Measurements from ENCODE around the gene RBM5.

Gene RBM5

GRCh38 chr3:50121072-50122032 is 32.6 kb downstream of the RBM5 start:
- in situ Hi-C loops (cut with MboI; ENCODE audit: low sequenced_read_pairs): no loop called here

- in situ Hi-C loops (cut with MboI; ENCODE audit: low sequenced_read_pairs): no loop called here
Measured at GRCh38 chr3:50122071-50122470, 33.4 kb downstream of the RBM5 start.

- in situ Hi-C loops (cut with MboI; ENCODE audit: low sequenced_read_pairs): no loop called here
Measured at GRCh38 chr3:50122661-50123391, 34.1 kb downstream of the RBM5 start.

GRCh38 chr3:50123394-50124051 is 34.8 kb downstream of the RBM5 start:
- in situ Hi-C loops (cut with MboI; ENCODE audit: low sequenced_read_pairs): no loop called here

DNA sequence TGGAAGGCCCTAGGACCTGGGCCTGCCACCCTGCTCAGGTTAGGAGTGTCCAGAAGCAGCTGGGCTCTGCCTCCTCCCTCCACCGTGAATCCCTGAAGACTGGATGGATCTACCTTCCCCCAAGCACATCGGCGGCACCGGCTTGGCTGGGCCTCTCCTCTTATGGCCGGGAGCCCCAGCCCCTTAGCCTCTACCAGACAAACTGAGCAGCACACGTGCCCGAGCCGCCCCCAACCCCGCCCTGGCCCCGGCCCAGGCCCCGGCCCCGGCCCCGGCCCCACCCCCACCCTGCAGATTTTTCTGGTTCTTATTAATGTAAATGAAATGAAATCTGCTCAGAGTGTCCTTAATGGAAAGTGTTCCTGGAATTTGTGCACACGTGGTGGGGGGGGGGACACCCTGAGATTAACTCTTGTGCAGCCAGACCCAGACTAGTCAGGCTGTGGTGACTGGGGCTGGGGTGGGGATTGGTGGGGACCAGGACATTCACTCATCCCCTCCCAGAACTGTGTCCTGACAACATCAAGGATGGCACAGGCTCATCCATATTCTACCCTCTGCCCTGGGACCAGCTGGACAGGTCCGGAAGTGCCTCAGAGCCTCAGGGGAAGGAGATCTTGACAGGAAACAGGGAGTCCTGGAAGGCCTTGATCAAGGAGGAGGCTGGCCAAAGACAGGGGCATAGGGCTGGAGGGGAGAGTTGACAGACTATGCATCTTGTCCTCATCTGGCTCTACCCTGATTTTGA is 35.5 kb downstream of the RBM5 start:
- in situ Hi-C loops (cut with MboI; ENCODE audit: low sequenced_read_pairs): no loop called here

- in situ Hi-C loops (cut with MboI; ENCODE audit: low sequenced_read_pairs): no loop called here
Measured at GRCh38 chr3:50124800-50125178, 36.1 kb downstream of the RBM5 start.

DNA sequence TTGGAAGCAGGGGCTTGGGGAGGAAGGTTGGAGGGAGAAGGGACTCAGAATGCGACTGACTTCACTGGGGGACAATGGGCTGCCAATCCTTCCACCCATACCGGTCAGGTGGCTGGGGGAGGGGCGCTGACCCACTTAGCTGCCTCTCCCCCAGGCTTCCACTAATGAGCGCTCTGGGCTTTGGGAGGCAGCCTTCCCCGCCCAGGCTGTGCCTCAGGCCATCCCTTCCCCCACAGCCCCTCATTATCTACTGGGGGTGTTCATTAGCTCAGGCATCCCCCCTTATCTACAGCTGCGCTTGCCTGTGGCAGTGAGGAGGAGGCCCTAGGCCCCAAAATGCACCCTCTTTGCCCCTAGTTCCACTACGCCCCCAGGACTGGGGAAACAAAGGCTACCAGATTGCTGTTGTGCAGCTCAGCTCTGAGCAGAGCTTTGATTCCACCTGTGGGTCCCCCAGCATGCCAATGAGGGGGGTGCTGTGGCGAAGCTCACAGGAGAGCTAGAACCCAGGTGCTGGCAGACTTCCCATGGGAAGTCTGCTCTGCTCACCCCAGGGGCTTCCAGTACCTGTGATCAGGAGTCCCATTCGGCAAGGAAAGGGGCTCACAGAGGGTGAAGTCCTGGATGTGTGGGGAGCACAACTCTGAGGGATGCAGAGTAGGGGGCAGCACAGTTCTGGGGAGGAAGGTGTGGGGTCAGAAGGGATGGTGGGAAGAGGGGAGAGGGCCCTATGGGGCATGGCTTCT is 37.0 kb downstream of the RBM5 start:
- in situ Hi-C loops (cut with MboI; ENCODE audit: low sequenced_read_pairs): no loop called here

- in situ Hi-C loops (cut with MboI; ENCODE audit: low sequenced_read_pairs): no loop called here
Measured at GRCh38 chr3:50126287-50127211, 37.8 kb downstream of the RBM5 start.

DNA sequence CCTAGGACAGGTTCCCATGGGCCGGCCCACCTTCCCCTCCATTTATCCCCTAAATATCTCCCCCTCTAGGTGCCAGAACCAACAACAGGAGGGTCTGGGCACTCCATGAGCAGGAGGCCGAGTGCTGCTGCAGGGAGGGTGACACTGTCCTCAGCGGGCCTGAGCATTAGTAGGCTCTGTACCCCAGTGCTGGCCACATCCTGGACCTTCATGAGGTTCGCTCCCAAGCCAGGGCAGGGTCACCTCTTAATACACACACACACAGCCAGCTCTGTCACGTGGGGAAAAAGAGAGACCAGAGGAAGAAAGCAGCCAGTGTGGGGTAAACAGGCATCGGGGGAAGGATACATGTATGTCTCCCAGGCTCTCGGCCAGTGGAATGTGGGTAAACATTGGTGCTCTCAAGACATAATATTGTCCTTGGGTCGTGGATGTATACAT is 38.6 kb downstream of the RBM5 start:
- in situ Hi-C loops (cut with MboI; ENCODE audit: low sequenced_read_pairs): no loop called here

- in situ Hi-C loops (cut with MboI; ENCODE audit: low sequenced_read_pairs): no loop called here
Measured at GRCh38 chr3:50128001-50128400, 39.3 kb downstream of the RBM5 start.

DNA sequence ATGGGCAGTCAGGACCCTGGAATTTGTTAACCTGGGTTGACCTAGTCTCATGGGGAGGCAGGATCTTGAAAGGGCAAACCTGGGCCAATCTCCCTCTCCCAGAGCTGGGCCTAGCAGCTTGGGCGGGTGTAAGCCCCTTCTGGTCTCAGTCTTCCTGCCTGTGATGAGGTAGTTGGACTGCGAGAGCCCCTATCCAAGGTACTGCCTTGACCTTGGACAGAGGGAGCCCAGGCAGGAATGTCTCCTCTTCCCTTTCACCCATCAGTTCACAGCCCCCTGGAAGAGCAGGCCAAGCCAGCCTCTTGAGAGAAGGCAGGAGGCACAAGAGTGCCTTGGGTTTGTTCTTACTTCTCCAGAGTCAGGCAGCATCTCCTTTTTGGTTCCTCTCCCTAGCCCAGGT is 41.7 kb downstream of the RBM5 start:
- in situ Hi-C loops (cut with MboI; ENCODE audit: low sequenced_read_pairs): no loop called here

DNA sequence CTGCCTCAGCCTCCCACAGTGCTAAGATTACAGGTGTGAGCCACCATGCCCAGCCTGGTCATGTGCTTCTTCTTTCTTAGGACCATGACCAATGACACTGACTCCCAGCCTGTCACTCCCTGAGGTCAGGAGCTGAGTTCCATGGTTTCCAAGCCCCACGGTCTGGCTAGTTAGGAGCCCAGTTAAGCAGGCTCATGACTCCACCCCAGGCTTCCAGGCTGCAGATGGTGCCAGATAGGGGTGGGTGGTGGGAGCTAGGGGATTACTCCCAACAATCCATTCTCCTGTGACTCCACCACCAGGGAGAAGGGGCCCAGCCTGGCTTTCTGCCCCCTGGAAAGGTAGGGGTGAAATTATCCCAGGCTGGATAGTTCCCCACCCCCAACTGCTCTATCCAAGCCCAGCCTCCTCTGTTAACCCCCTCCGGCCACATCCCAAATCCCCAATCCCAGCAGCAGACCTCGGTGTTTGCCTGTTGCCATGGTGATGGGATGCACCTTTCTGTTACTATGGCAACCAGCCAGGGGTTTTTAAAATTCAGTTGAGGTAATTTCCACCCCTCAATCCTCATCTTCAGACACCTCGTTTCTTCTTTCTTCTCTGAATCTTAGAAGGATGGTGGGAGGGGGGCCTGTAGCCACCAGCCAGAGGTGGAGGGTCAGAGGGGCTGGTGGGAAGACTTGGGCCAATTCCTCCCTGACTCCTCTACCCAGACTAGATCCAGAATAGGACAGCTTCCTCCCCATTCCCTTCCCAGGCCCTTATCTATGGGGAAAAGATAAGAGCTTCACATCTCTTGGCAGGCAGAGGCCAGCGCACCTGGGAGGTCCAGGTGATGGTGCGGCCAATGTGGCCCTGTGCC is 43.9 kb downstream of the RBM5 start:
- in situ Hi-C loops (cut with MboI; ENCODE audit: low sequenced_read_pairs): no loop called here

GRCh38 chr3:50133283-50133615 is 44.5 kb downstream of the RBM5 start:
- in situ Hi-C loops (cut with MboI; ENCODE audit: low sequenced_read_pairs): no loop called here

DNA sequence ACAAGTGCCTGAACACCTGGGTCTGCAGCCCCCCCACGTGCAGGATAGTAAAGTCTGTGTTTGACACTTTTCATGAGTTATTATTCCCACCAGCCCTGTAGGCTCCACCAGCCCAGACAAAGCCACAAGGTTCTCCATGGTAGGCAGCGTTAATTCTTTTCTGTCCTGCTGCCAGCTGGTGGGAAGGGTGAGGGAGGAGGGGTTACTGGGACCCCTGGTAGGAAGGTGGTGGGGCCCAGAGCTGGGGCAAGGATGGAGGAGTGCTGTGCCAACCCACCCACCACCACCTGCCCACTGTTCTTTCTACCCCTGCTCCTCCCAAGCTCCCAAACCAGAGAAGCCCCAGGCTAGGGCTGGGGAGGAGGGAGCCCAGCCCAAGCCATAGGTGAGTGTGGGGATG is 45.6 kb downstream of the RBM5 start:
- in situ Hi-C loops (cut with MboI; ENCODE audit: low sequenced_read_pairs): no loop called here

DNA sequence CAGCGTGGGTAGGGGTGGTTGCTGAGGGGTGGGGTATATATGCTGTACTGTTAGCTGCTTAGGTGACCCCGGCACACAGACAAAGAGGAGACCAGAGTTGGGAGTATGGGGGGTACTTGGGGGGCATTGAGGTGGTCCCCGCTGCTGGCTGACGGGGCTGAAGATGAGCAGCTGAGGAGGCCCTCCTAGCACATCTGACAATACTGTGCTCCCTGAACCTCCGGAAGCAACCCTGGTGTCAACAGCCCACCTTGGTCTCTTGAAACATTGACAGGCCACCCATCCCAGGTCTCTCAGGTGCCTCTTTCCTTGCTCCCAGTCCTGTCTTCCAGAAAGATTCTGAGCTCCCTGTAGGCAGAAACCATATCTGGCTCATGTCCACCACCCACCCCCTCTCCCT is 47.2 kb downstream of the RBM5 start:
- in situ Hi-C loops (cut with MboI; ENCODE audit: low sequenced_read_pairs): no loop called here

GRCh38 chr3:50136714-50137405 is 48.1 kb downstream of the RBM5 start:
- in situ Hi-C loops (cut with MboI; ENCODE audit: low sequenced_read_pairs): no loop called here

DNA sequence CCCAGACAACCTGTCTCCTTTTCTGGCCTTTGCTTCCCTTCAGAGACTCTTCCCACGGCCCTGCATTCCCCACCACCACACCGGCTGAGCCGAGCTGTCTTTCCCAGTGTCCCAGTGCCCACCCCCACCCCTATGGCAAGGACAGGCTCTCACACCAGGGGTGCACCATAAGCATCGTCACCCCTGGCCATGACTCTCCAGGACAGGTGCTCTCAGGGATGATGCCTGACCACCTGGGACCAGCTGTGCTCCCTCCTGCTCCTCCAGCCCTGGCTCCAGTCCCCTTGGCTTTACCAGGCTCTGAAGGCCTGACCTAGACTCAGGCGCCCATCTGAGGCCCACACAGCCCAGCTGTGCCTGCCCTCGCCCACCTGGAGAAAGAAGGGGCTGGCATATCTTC is 48.8 kb downstream of the RBM5 start:
- in situ Hi-C loops (cut with MboI; ENCODE audit: low sequenced_read_pairs): no loop called here
